CD1c-positive myeloid dendritic cell (primary cell): ENCODE data around the gene SLC16A2.

Source experiments
- DNase-seq: peaks from one replicate; pipeline ENCODE4 v3.0.0-alpha.2; 2016; ENCODE audit errors: extremely low spot score

SLC16A2 gene

GRCh38 chrX:74421036-74421739 lies at the start of gene SLC16A2:
TSS of gene SLC16A2 (plus strand) at chrX:74421493. CDS start at chrX:74421638, 145 bp downstream.
- DNase-seq = peak; percentile 2

- DNase-seq = no peak
Observed at GRCh38 chrX:74372272-74372671, 49.0 kb upstream of the SLC16A2 start.

- no peak for DNase-seq
Observed at GRCh38 chrX:74377282-74377681, 44.0 kb upstream of the SLC16A2 start.

- peak; percentile 82 for DNase-seq
Observed at GRCh38 chrX:74382613-74383012, 38.7 kb upstream of the SLC16A2 start.

- DNase-seq = peak; percentile 13
Observed at GRCh38 chrX:74383611-74384010, 37.7 kb upstream of the SLC16A2 start.

- DNase-seq = no peak
Observed at GRCh38 chrX:74389016-74389722, 32.1 kb upstream of the SLC16A2 start.

GRCh38 chrX:74395556-74395955 lies 25.7 kb upstream of the SLC16A2 start:
- DNase-seq = no peak

GRCh38 chrX:74405973-74406489 lies 15.3 kb upstream of the SLC16A2 start:
- DNase-seq = no peak

- DNase-seq = no peak
Observed at GRCh38 chrX:74408304-74408703, 13.0 kb upstream of the SLC16A2 start.

GRCh38 chrX:74419864-74420195 lies 1.5 kb upstream of the SLC16A2 start:
- no peak for DNase-seq

GRCh38 chrX:74420196-74421035 lies 877 bp upstream of the SLC16A2 start:
- DNase-seq = no peak

- no peak for DNase-seq
Observed at GRCh38 chrX:74421740-74422352, 553 bp downstream of the SLC16A2 start.

GRCh38 chrX:74422576-74423288 lies 1.4 kb downstream of the SLC16A2 start:
- peak; percentile 2 for DNase-seq

- no peak for DNase-seq
Observed at GRCh38 chrX:74423289-74423998, 2.2 kb downstream of the SLC16A2 start.

- DNase-seq = no peak
Observed at GRCh38 chrX:74426071-74426470, 4.8 kb downstream of the SLC16A2 start.

GRCh38 chrX:74426615-74427014 lies 5.3 kb downstream of the SLC16A2 start:
- no peak for DNase-seq

- no peak for DNase-seq
Observed at GRCh38 chrX:74431797-74432196, 10.5 kb downstream of the SLC16A2 start.

GRCh38 chrX:74434336-74434735 lies 13.0 kb downstream of the SLC16A2 start:
- no peak for DNase-seq

- DNase-seq = no peak
Observed at GRCh38 chrX:74437530-74437929, 16.2 kb downstream of the SLC16A2 start.

GRCh38 chrX:74438764-74439163 lies 17.5 kb downstream of the SLC16A2 start:
- DNase-seq = no peak

- DNase-seq = no peak
Observed at GRCh38 chrX:74445099-74445498, 23.8 kb downstream of the SLC16A2 start.
